Measurements from ENCODE around the gene RHBDL1.

RHBDL1 gene

GRCh38 chr16:674968-675883 lies at the start of gene RHBDL1:
Gene RHBDL1, plus strand, starts transcription at chr16:675671. Its CDS starts 120 bp downstream, at chr16:675791.
- Histone ChIP-seq H3K36me3 (ENCODE audit: insufficient read depth, low read length) (peaks cover 25% of the 10 kb centered on the region), H3K9ac (ENCODE audit: low read length) (no peak within 1 kb of the TSS), H3K4me3 (ENCODE audit: low read depth in 1 of 2, low read length in 2 of 2) (no peak within 1 kb of the TSS), H3K9me3 (ENCODE audit: low read length) (no peaks in the 10 kb centered on the region), H3K27ac (ENCODE audit: low read depth, low read length) (peak within 1 kb of the TSS; percentile 19), H3K4me1 (ENCODE audit: insufficient read depth, low read length) (peaks cover 8% of the 10 kb centered on the region), H3K27me3 (ENCODE audit: control insufficient read depth in 1 of 2, insufficient read depth in 2 of 2, low read length in 2 of 2) (peaks cover 0 to 4% of the 10 kb centered on the region in 2 donors)

GRCh38 chr16:625977-626765 lies 49.3 kb upstream of the RHBDL1 start:
- Histone ChIP-seq H3K9ac (ENCODE audit: low read length) (no peak overlapping the region), H3K9me3 (ENCODE audit: low read length) (no peaks in the 10 kb centered on the region), H3K4me1 (ENCODE audit: insufficient read depth, low read length) (peaks cover 4% of the 10 kb centered on the region), H3K36me3 (ENCODE audit: insufficient read depth, low read length) (no peaks in the 10 kb centered on the region), H3K4me3 (ENCODE audit: low read depth in 1 of 2, low read length in 2 of 2) (no peak overlapping the region), H3K27me3 (ENCODE audit: control insufficient read depth in 1 of 2, insufficient read depth in 2 of 2, low read length in 2 of 2) (peaks cover 0 to 6% of the 10 kb centered on the region in 2 donors), H3K27ac (ENCODE audit: low read depth, low read length) (no peak overlapping the region)

- H3K27ac ChIP-seq (ENCODE audit: low read depth, low read length), result no peak overlapping the region
- peaks cover 0 to 7% of the 10 kb centered on the region in 2 donors for H3K27me3 ChIP-seq (ENCODE audit: control insufficient read depth in 1 of 2, insufficient read depth in 2 of 2, low read length in 2 of 2)
- no peaks in the 10 kb centered on the region for H3K4me1 ChIP-seq (ENCODE audit: insufficient read depth, low read length)
Observed at GRCh38 chr16:626787-627453, 48.6 kb upstream of the RHBDL1 start.

GRCh38 chr16:627454-628239 lies 47.8 kb upstream of the RHBDL1 start:
- H3K27me3 ChIP-seq (ENCODE audit: control insufficient read depth in 1 of 2, insufficient read depth in 2 of 2, low read length in 2 of 2), result peaks cover 0 to 10% of the 10 kb centered on the region in 2 donors
- H3K9ac ChIP-seq (ENCODE audit: low read length), result no peak overlapping the region
- H3K4me3 ChIP-seq (ENCODE audit: low read depth in 1 of 2, low read length in 2 of 2), result no peak overlapping the region
- no peak overlapping the region for H3K27ac ChIP-seq (ENCODE audit: low read depth, low read length)
- no peaks in the 10 kb centered on the region for H3K9me3 ChIP-seq (ENCODE audit: low read length)
- no peaks in the 10 kb centered on the region for H3K36me3 ChIP-seq (ENCODE audit: insufficient read depth, low read length)
- no peaks in the 10 kb centered on the region for H3K4me1 ChIP-seq (ENCODE audit: insufficient read depth, low read length)

More at GRCh38 chr16:626787-627453, 48.6 kb upstream of the RHBDL1 start:
- no peak overlapping the region for H3K9ac ChIP-seq (ENCODE audit: low read length)
- no peaks in the 10 kb centered on the region for H3K9me3 ChIP-seq (ENCODE audit: low read length)
- H3K4me3 ChIP-seq (ENCODE audit: low read depth in 1 of 2, low read length in 2 of 2), result no peak overlapping the region
- no peaks in the 10 kb centered on the region for H3K36me3 ChIP-seq (ENCODE audit: insufficient read depth, low read length)

GRCh38 chr16:628321-629061 lies 47.0 kb upstream of the RHBDL1 start:
- H3K36me3 ChIP-seq (ENCODE audit: insufficient read depth, low read length), result no peaks in the 10 kb centered on the region
- no peaks in the 10 kb centered on the region for H3K4me1 ChIP-seq (ENCODE audit: insufficient read depth, low read length)
- no peak overlapping the region for H3K9ac ChIP-seq (ENCODE audit: low read length)
- peaks cover 0 to 10% of the 10 kb centered on the region in 2 donors for H3K27me3 ChIP-seq (ENCODE audit: control insufficient read depth in 1 of 2, insufficient read depth in 2 of 2, low read length in 2 of 2)
- no peak overlapping the region for H3K27ac ChIP-seq (ENCODE audit: low read depth, low read length)
- H3K4me3 ChIP-seq (ENCODE audit: low read depth in 1 of 2, low read length in 2 of 2), result no peak overlapping the region
- no peaks in the 10 kb centered on the region for H3K9me3 ChIP-seq (ENCODE audit: low read length)

- Histone ChIP-seq H3K9me3 (ENCODE audit: low read length) (no peaks in the 10 kb centered on the region), H3K27ac (ENCODE audit: low read depth, low read length) (no peak overlapping the region), H3K9ac (ENCODE audit: low read length) (no peak overlapping the region), H3K27me3 (ENCODE audit: control insufficient read depth in 1 of 2, insufficient read depth in 2 of 2, low read length in 2 of 2) (peaks cover 0 to 10% of the 10 kb centered on the region in 2 donors), H3K4me3 (ENCODE audit: low read depth in 1 of 2, low read length in 2 of 2) (no peak overlapping the region), H3K36me3 (ENCODE audit: insufficient read depth, low read length) (peaks cover 7% of the 10 kb centered on the region), H3K4me1 (ENCODE audit: insufficient read depth, low read length) (no peaks in the 10 kb centered on the region)
Observed at GRCh38 chr16:629185-629832, 46.2 kb upstream of the RHBDL1 start.

- H3K4me1 ChIP-seq (ENCODE audit: insufficient read depth, low read length), result no peaks in the 10 kb centered on the region
- H3K9ac ChIP-seq (ENCODE audit: low read length), result no peak overlapping the region
- H3K4me3 ChIP-seq (ENCODE audit: low read depth in 1 of 2, low read length in 2 of 2), result no peak overlapping the region
- no peaks in the 10 kb centered on the region for H3K9me3 ChIP-seq (ENCODE audit: low read length)
- peaks cover 9% of the 10 kb centered on the region for H3K36me3 ChIP-seq (ENCODE audit: insufficient read depth, low read length)
- H3K27ac ChIP-seq (ENCODE audit: low read depth, low read length), result no peak overlapping the region
- peaks cover 0 to 10% of the 10 kb centered on the region in 2 donors for H3K27me3 ChIP-seq (ENCODE audit: control insufficient read depth in 1 of 2, insufficient read depth in 2 of 2, low read length in 2 of 2)
Observed at GRCh38 chr16:629833-630248, 45.6 kb upstream of the RHBDL1 start.

- Histone ChIP-seq H3K27me3 (ENCODE audit: control insufficient read depth in 1 of 2, insufficient read depth in 2 of 2, low read length in 2 of 2) (peaks cover 0 to 10% of the 10 kb centered on the region in 2 donors), H3K4me3 (ENCODE audit: low read depth in 1 of 2, low read length in 2 of 2) (no peak overlapping the region), H3K9ac (ENCODE audit: low read length) (no peak overlapping the region), H3K4me1 (ENCODE audit: insufficient read depth, low read length) (peaks cover 5% of the 10 kb centered on the region), H3K9me3 (ENCODE audit: low read length) (no peaks in the 10 kb centered on the region), H3K36me3 (ENCODE audit: insufficient read depth, low read length) (peaks cover 9% of the 10 kb centered on the region), H3K27ac (ENCODE audit: low read depth, low read length) (no peak overlapping the region)
Observed at GRCh38 chr16:630249-630814, 45.1 kb upstream of the RHBDL1 start.

- Histone ChIP-seq H3K9me3 (ENCODE audit: low read length) (no peaks in the 10 kb centered on the region), H3K9ac (ENCODE audit: low read length) (no peak within 1 kb of the TSS), H3K36me3 (ENCODE audit: insufficient read depth, low read length) (peaks cover 9% of the 10 kb centered on the region), H3K4me3 (ENCODE audit: low read depth in 1 of 2, low read length in 2 of 2) (no peak within 1 kb of the TSS), H3K27ac (ENCODE audit: low read depth, low read length) (no peak within 1 kb of the TSS), H3K4me1 (ENCODE audit: insufficient read depth, low read length) (peaks cover 8% of the 10 kb centered on the region), H3K27me3 (ENCODE audit: control insufficient read depth in 1 of 2, insufficient read depth in 2 of 2, low read length in 2 of 2) (peaks cover 0 to 10% of the 10 kb centered on the region in 2 donors)
Observed at GRCh38 chr16:630815-631405, 44.6 kb upstream of the RHBDL1 start, which contains the start of gene WFIKKN1. Gene WFIKKN1, plus strand, starts transcription at chr16:630985. Its CDS starts 269 bp downstream, at chr16:631254.
